Measurements from ENCODE around the gene TUBB2B. TPM values are rescaled to one million over a fixed set of nuclear protein-coding genes. Genes with fewer than 3 reads are reported as not detected.

TUBB2B gene
- total RNA-seq, 1 donor = 2.9 TPM

GRCh38 chr6:3210024-3210610 is 17.3 kb downstream of the TUBB2B start:
- no peak for TF ChIP-seq CTCF (IDR thresholded peaks at IDR 0.05; ENCODE audit: insufficient read depth, low read length)
- no peak for DNase-seq (ENCODE audit: low read depth)
- H3K4me3 ChIP-seq (ENCODE audit: low read depth, low read length) = no peak overlapping the region

- no peak overlapping the region for H3K4me3 ChIP-seq (ENCODE audit: low read depth, low read length)
- peak; percentile 94 for DNase-seq (ENCODE audit: low read depth)
- TF ChIP-seq CTCF (IDR thresholded peaks at IDR 0.05; ENCODE audit: insufficient read depth, low read length) = peak; percentile 25
Observed at GRCh38 chr6:3209114-3210023, 18.1 kb downstream of the TUBB2B start.

GRCh38 chr6:3208775-3209113 is 18.7 kb downstream of the TUBB2B start:
- DNase-seq (ENCODE audit: low read depth) = no peak
- peak overlapping the region; percentile 17 for H3K4me3 ChIP-seq (ENCODE audit: low read depth, low read length)
- TF ChIP-seq CTCF (IDR thresholded peaks at IDR 0.05; ENCODE audit: insufficient read depth, low read length) = no peak

- peak; percentile 94 for DNase-seq (ENCODE audit: low read depth)
- peak overlapping the region; percentile 17 for H3K4me3 ChIP-seq (ENCODE audit: low read depth, low read length)
- TF ChIP-seq CTCF (IDR thresholded peaks at IDR 0.05; ENCODE audit: insufficient read depth, low read length) = no peak
Observed at GRCh38 chr6:3208098-3208774, 19.2 kb downstream of the TUBB2B start.

- no peak for DNase-seq (ENCODE audit: low read depth)
- H3K4me3 ChIP-seq (ENCODE audit: low read depth, low read length) = no peak overlapping the region
- no peak for TF ChIP-seq CTCF (IDR thresholded peaks at IDR 0.05; ENCODE audit: insufficient read depth, low read length)
Observed at GRCh38 chr6:3206339-3207015, 21.0 kb downstream of the TUBB2B start.

- peak; percentile 83 for DNase-seq (ENCODE audit: low read depth)
- TF ChIP-seq CTCF (IDR thresholded peaks at IDR 0.05; ENCODE audit: insufficient read depth, low read length) = no peak
- H3K4me3 ChIP-seq (ENCODE audit: low read depth, low read length) = no peak overlapping the region
Observed at GRCh38 chr6:3205913-3206312, 21.5 kb downstream of the TUBB2B start.

All from fibroblast of the aortic adventitia (primary cell).